Neural crest cell (in vitro differentiated cells): Measurements from ENCODE around the gene CNIH3. TPM values are rescaled to one million over a fixed set of nuclear protein-coding genes. Genes with fewer than 3 reads are reported as not detected.

Experiments
- DNase-seq: peaks from one replicate; pipeline ENCODE4 v3.0.0; 2021; ENCODE audit warnings: low read depth, mixed read lengths, low spot score
- H3K27ac Mint-ChIP-seq: one replicate; pipeline ENCODE4 v1.8.0; 2021; ENCODE audit warnings: mild to moderate bottlenecking, mixed read lengths; ENCODE audit not compliant: unreplicated experiment
- H3K27me3 Mint-ChIP-seq: 2 replicates; pipeline ENCODE4 v1.8.0; 2021; ENCODE audit warnings: low read depth, mild to moderate bottlenecking, mixed read lengths
- H3K36me3 Mint-ChIP-seq: 2 replicates; pipeline ENCODE4 v1.8.0; 2021; ENCODE audit warnings: low read depth, mild to moderate bottlenecking, mixed read lengths
- H3K4me1 Mint-ChIP-seq: 2 replicates; pipeline ENCODE4 v1.8.0; 2021; ENCODE audit warnings: mixed read lengths
- H3K4me3 Mint-ChIP-seq: one replicate; pipeline ENCODE4 v1.8.0; 2021; ENCODE audit warnings: mild to moderate bottlenecking, mixed read lengths
- H3K9me3 Mint-ChIP-seq: 2 replicates; pipeline ENCODE4 v1.8.0; 2021; ENCODE audit warnings: mixed read lengths
- total RNA-seq: library from RNA; stranded (reverse); gene quantifications from 2 replicates; pipeline ENCODE4 v1.2.1, GENCODE V29; 2021
- TF ChIP-seq, protein P1 (sequence below): fragments of 200-600 bp; sonication (generic); conservative IDR thresholded peaks from 2 replicates; pipeline ENCODE4 v1.5.0; 2021; ENCODE audit warnings: antibody characterized with exemption, mild to moderate bottlenecking

Gene CNIH3
- total RNA-seq, 1 donor from 2014 or later: 3.8 TPM

GRCh38 chr1:224582041-224582440, 34.1 kb upstream of the CNIH3 start:
- Mint-ChIP-seq H3K9me3 (peaks cover 18% of the 10 kb centered on the region), H3K4me3 (no peak overlapping the region), H3K27me3 (no peaks in the 10 kb centered on the region), H3K4me1 (peaks cover 4% of the 10 kb centered on the region), H3K36me3 (peaks cover 4% of the 10 kb centered on the region), H3K27ac (peak overlapping the region; percentile 1)
- no peak for DNase-seq
- TF ChIP-seq, protein P1, sequence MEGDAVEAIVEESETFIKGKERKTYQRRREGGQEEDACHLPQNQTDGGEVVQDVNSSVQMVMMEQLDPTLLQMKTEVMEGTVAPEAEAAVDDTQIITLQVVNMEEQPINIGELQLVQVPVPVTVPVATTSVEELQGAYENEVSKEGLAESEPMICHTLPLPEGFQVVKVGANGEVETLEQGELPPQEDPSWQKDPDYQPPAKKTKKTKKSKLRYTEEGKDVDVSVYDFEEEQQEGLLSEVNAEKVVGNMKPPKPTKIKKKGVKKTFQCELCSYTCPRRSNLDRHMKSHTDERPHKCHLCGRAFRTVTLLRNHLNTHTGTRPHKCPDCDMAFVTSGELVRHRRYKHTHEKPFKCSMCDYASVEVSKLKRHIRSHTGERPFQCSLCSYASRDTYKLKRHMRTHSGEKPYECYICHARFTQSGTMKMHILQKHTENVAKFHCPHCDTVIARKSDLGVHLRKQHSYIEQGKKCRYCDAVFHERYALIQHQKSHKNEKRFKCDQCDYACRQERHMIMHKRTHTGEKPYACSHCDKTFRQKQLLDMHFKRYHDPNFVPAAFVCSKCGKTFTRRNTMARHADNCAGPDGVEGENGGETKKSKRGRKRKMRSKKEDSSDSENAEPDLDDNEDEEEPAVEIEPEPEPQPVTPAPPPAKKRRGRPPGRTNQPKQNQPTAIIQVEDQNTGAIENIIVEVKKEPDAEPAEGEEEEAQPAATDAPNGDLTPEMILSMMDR: no peak

GRCh38 chr1:224583774-224584173, 32.3 kb upstream of the CNIH3 start:
- Mint-ChIP-seq H3K4me3 (no peak overlapping the region), H3K36me3 (no peaks in the 10 kb centered on the region)

DNA sequence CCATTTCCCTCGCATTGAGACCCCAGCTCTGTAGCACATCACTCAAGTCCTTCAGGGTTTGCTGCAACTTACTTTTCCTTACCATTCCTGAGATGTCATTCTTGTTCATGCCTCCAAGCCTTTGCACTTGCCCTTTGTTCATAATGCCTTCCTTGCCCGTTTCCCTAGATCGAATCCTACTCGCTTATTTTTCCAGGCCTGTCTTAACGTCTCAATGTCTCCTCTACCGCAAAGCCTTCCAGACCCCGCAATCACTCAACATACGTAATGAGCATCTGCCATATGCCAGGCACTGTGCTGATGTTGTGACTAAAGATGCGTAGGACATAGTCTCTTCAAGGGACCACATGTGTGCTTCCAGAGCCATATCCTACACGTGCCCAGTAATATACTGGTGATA, 31.1 kb upstream of the CNIH3 start:
- TF ChIP-seq, protein P1: no peak
- Mint-ChIP-seq H3K4me1 (peaks cover 16% of the 10 kb centered on the region), H3K9me3 (peaks cover 10% of the 10 kb centered on the region), H3K4me3 (no peak overlapping the region), H3K27ac (no peak overlapping the region), H3K27me3 (no peaks in the 10 kb centered on the region), H3K36me3 (no peaks in the 10 kb centered on the region)
- no peak for DNase-seq

More at GRCh38 chr1:224583774-224584173, 32.3 kb upstream of the CNIH3 start:
- H3K27me3 Mint-ChIP-seq: no peaks in the 10 kb centered on the region
- TF ChIP-seq, protein P1: no peak
- DNase-seq: no peak
- H3K27ac Mint-ChIP-seq: no peak overlapping the region
- H3K4me1 Mint-ChIP-seq: peaks cover 13% of the 10 kb centered on the region
- peaks cover 10% of the 10 kb centered on the region for H3K9me3 Mint-ChIP-seq

GRCh38 chr1:224587051-224587450, 29.1 kb upstream of the CNIH3 start:
- Mint-ChIP-seq H3K4me3 (no peak overlapping the region), H3K9me3 (peaks cover 10% of the 10 kb centered on the region), H3K27ac (no peak overlapping the region), H3K27me3 (no peaks in the 10 kb centered on the region), H3K36me3 (no peaks in the 10 kb centered on the region), H3K4me1 (peaks cover 16% of the 10 kb centered on the region)
- DNase-seq: no peak
- TF ChIP-seq, protein P1: no peak

GRCh38 chr1:224588515-224588914, 27.6 kb upstream of the CNIH3 start:
- H3K4me3 Mint-ChIP-seq: no peak overlapping the region
- no peaks in the 10 kb centered on the region for H3K36me3 Mint-ChIP-seq
- TF ChIP-seq, protein P1: no peak
- peaks cover 8% of the 10 kb centered on the region for H3K9me3 Mint-ChIP-seq
- H3K4me1 Mint-ChIP-seq: peaks cover 30% of the 10 kb centered on the region
- no peak for DNase-seq
- no peaks in the 10 kb centered on the region for H3K27me3 Mint-ChIP-seq
- no peak overlapping the region for H3K27ac Mint-ChIP-seq

DNA sequence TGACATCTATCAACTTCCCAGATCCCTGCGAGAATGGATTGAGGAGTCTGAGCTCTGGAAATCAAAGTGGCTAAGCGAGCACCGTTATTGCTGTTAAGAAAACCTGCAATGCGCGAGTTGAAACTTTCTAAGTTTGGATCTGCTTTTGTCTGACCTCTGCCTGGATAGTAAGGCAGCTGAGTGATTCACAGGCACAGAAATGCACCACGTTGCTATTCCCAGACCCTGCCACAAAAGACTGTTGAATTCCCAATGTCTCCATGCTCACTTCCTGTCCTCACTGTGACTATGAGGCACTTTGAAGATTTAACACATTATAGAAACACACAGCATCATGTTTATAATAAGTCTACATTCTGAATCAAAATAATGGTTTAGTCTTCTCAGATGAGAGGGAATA, 27.1 kb upstream of the CNIH3 start:
- Mint-ChIP-seq H3K4me3 (no peak overlapping the region), H3K9me3 (peaks cover 8% of the 10 kb centered on the region), H3K27ac (peak overlapping the region; percentile 89), H3K4me1 (peaks cover 30% of the 10 kb centered on the region), H3K27me3 (no peaks in the 10 kb centered on the region), H3K36me3 (no peaks in the 10 kb centered on the region)
- DNase-seq: no peak
- TF ChIP-seq, protein P1: no peak
